Liver (tissue), 9 donors: ENCODE measurements around the gene MROH9. TPM values are rescaled to one million over a fixed set of nuclear protein-coding genes. Genes with fewer than 3 reads are reported as not detected.

Source experiments
- DNase-seq: peaks from one replicate; pipeline ENCODE4 v3.0.0-alpha.2; 2017; ENCODE audit warnings: low spot score
- H3K27ac ChIP-seq, 2 donors: one replicate each; pipeline ENCODE4 v1.7.0; 2013; ENCODE audit warnings: inconsistent platforms in 2 of 2, low read length in 2 of 2, control low read depth in 1 of 2, low read depth in 1 of 2, mild to moderate bottlenecking in 1 of 2
- H3K27me3 ChIP-seq, 4 donors: one replicate each; pipeline versions ENCODE4 v1.6.1 to v1.7.0; 2013; ENCODE audit warnings: low read length in 3 of 4, inconsistent platforms in 1 of 4, mild to moderate bottlenecking in 1 of 4, moderate library complexity in 1 of 4; ENCODE audit not compliant: control insufficient read depth in 4 of 4, insufficient read depth in 4 of 4
- H3K36me3 ChIP-seq, 4 donors: one replicate each; pipeline versions ENCODE4 v1.6.1 to v1.7.0; 2013; ENCODE audit warnings: low read length in 3 of 4, mild to moderate bottlenecking in 3 of 4, low read depth in 1 of 4, moderate library complexity in 1 of 4; ENCODE audit not compliant: control insufficient read depth in 4 of 4, insufficient read depth in 3 of 4
- H3K4me1 ChIP-seq, 4 donors: one replicate each; pipeline versions ENCODE4 v1.6.1 to v1.7.0; 2013; ENCODE audit warnings: low read length in 3 of 4, mild to moderate bottlenecking in 3 of 4, moderate library complexity in 1 of 4; ENCODE audit not compliant: control insufficient read depth in 4 of 4, insufficient read depth in 4 of 4
- H3K4me3 ChIP-seq, 3 donors: one replicate each; pipeline versions ENCODE4 v1.6.1 to v1.7.0; 2013; ENCODE audit warnings: low read length in 3 of 3, control low read depth in 1 of 3, low read depth in 1 of 3, mild to moderate bottlenecking in 1 of 3
- H3K9ac ChIP-seq, 2 donors: one replicate each; pipeline ENCODE4 v1.7.0; 2013; ENCODE audit warnings: low read length in 2 of 2, mild to moderate bottlenecking in 2 of 2, moderate library complexity in 2 of 2, control low read depth in 1 of 2, low read depth in 1 of 2
- H3K9me3 ChIP-seq, 4 donors: one replicate each; pipeline versions ENCODE4 v1.6.1 to v1.7.0; 2013; ENCODE audit warnings: low read length in 3 of 4; ENCODE audit not compliant: control insufficient read depth in 4 of 4
- EGR1 ChIP-seq, 2 donors: IDR thresholded peaks; 2 replicates each; pipeline ENCODE4 v1.6.1; 2016 to 2018; ENCODE audit warnings: antibody characterized with exemption in 2 of 2, low read depth in 2 of 2
- HNF4A ChIP-seq, 2 donors: conservative IDR thresholded peaks; 2 replicates each; pipeline ENCODE4 v1.6.1; 2016; ENCODE audit warnings: antibody characterized with exemption in 2 of 2, mild to moderate bottlenecking in 2 of 2
- JUND ChIP-seq, 2 donors: IDR thresholded peaks; 2 replicates each; pipeline ENCODE4 v1.6.1; 2016; ENCODE audit warnings: antibody characterized with exemption in 2 of 2
- NR2F2 ChIP-seq: IDR thresholded peaks from 2 replicates; pipeline ENCODE4 v1.6.1; 2016; ENCODE audit warnings: antibody characterized with exemption
- RAD21 ChIP-seq, 2 donors: IDR thresholded peaks; 2 replicates each; pipeline ENCODE4 v1.6.1; 2016; ENCODE audit warnings: antibody characterized with exemption in 2 of 2, mild to moderate bottlenecking in 2 of 2
- RXRA ChIP-seq, 2 donors: IDR thresholded peaks; 2 replicates each; pipeline ENCODE4 v1.6.1; 2017 to 2018; ENCODE audit warnings: antibody characterized with exemption in 2 of 2, mild to moderate bottlenecking in 1 of 2
- SP1 ChIP-seq: IDR thresholded peaks from 2 replicates; pipeline ENCODE4 v1.6.1; 2018; ENCODE audit warnings: antibody characterized with exemption, mild to moderate bottlenecking
- YY1 ChIP-seq: IDR thresholded peaks from 2 replicates; pipeline ENCODE4 v1.6.1; 2016; ENCODE audit warnings: antibody characterized with exemption, mild to moderate bottlenecking
- WGBS: extraction: QIAGEN DNeasy Blood & Tissue Kit; methylation state at CpG from one replicate; pipeline ENCODE4 v1.1.7; 2013; 5-methylcytosine and 5-hydroxymethylcytosine counted together
- polyA plus RNA-seq, 2 donors: library from polyadenylated mRNA; stranded (reverse) in 1 of 2; unstranded in 1 of 2; fragments of 200-250 nt in 1 of 2; fragments of >200 nt in 1 of 2; fragmentation: Nextera tagmentation in 1 of 2; extraction: Ambion mirVana in 1 of 2; gene quantifications; one replicate each; pipeline versions ENCODE4 v1.2.1 to v1.2.3, GENCODE V29; 2013 to 2015
- total RNA-seq, 2 donors: library from RNA; depleted of rRNA; stranded (reverse); fragments of >200 nt; gene quantifications; one replicate each; pipeline ENCODE4 v1.2.3, GENCODE V29; 2014
- TF ChIP-seq, protein P1 (sequence below): IDR thresholded peaks from 2 replicates; pipeline ENCODE4 v1.6.1; 2016; ENCODE audit warnings: antibody characterized with exemption
- TF ChIP-seq, protein P2 (sequence below): IDR thresholded peaks from 2 replicates; pipeline ENCODE4 v1.6.1; 2016; ENCODE audit warnings: antibody characterized with exemption, mild to moderate bottlenecking
- TF ChIP-seq, protein P3 (sequence below): fragments of 150-350 bp; IDR thresholded peaks from 2 replicates; pipeline ENCODE4 v1.5.1; 2017; ENCODE audit warnings: improper control_type of control experiment, low read depth, low read length; ENCODE audit not compliant: missing input control
- TF ChIP-seq, protein P4 (sequence below): IDR thresholded peaks from 2 replicates; pipeline ENCODE4 v1.6.1; 2016; ENCODE audit warnings: antibody characterized with exemption
- donor health status: healthy.
- donor health status: healthy.
- donor health status: healthy.
- donor health status: healthy.
- donor health status: healthy.

MROH9 gene
- total and polyA plus RNA-seq, 4 donors: not detected

GRCh38 chr1:170886460-170886859 is 48.9 kb upstream of the MROH9 start:
- Histone ChIP-seq H3K27me3 (no peaks in the 10 kb centered on the region), H3K9me3 (no peaks in the 10 kb centered on the region), H3K27ac (no peak overlapping the region), H3K4me1 (peaks cover 0 to 12% (median under 1%) of the 10 kb centered on the region in 4 donors), H3K36me3 (no peaks in the 10 kb centered on the region), H3K9ac (no peak overlapping the region), H3K4me3 (no peak overlapping the region)
- WGBS: 61% methylated on average over 3 of the region's 3 CpGs
- DNase-seq: no peak
- TF ChIP-seq, protein P1, sequence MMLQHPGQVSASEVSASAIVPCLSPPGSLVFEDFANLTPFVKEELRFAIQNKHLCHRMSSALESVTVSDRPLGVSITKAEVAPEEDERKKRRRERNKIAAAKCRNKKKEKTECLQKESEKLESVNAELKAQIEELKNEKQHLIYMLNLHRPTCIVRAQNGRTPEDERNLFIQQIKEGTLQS: no peak
- peak; percentile 32 to 48 for TF ChIP-seq HNF4A (conservative IDR thresholded peaks at IDR 0.05)
- TF ChIP-seq NR2F2: no peak
- no peak for TF ChIP-seq EGR1 (IDR thresholded peaks at IDR 0.05; ENCODE audit: low read depth in 2 of 2)
- no peak for TF ChIP-seq YY1

DNA sequence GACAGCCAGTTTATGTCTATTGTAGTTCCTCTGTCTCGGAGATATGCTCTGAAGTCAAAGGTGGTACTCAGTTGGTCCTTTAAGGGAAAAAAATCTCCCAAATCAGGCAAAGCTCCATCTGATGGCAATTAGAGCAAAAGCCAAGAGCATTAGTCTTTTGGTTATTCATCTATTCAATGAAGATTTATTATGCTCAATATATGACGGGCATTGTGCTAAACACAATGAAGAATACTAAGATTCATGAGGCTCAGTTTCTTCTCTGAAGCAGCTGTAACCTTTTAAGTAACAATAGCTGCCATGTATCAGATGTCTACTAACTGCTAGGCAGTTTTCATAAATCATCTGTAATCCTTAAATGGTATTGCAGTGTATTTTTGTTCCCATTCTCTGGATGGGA is 47.6 kb upstream of the MROH9 start:
- TF ChIP-seq RXRA (IDR thresholded peaks at IDR 0.05) (no peak), RAD21 (IDR thresholded peaks at IDR 0.05) (no peak), NR2F2 (no peak), EGR1 (IDR thresholded peaks at IDR 0.05; ENCODE audit: low read depth in 2 of 2) (no peak), YY1 (no peak)
- TF ChIP-seq, protein P2, sequence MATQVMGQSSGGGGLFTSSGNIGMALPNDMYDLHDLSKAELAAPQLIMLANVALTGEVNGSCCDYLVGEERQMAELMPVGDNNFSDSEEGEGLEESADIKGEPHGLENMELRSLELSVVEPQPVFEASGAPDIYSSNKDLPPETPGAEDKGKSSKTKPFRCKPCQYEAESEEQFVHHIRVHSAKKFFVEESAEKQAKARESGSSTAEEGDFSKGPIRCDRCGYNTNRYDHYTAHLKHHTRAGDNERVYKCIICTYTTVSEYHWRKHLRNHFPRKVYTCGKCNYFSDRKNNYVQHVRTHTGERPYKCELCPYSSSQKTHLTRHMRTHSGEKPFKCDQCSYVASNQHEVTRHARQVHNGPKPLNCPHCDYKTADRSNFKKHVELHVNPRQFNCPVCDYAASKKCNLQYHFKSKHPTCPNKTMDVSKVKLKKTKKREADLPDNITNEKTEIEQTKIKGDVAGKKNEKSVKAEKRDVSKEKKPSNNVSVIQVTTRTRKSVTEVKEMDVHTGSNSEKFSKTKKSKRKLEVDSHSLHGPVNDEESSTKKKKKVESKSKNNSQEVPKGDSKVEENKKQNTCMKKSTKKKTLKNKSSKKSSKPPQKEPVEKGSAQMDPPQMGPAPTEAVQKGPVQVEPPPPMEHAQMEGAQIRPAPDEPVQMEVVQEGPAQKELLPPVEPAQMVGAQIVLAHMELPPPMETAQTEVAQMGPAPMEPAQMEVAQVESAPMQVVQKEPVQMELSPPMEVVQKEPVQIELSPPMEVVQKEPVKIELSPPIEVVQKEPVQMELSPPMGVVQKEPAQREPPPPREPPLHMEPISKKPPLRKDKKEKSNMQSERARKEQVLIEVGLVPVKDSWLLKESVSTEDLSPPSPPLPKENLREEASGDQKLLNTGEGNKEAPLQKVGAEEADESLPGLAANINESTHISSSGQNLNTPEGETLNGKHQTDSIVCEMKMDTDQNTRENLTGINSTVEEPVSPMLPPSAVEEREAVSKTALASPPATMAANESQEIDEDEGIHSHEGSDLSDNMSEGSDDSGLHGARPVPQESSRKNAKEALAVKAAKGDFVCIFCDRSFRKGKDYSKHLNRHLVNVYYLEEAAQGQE: no peak
- TF ChIP-seq, protein P3, sequence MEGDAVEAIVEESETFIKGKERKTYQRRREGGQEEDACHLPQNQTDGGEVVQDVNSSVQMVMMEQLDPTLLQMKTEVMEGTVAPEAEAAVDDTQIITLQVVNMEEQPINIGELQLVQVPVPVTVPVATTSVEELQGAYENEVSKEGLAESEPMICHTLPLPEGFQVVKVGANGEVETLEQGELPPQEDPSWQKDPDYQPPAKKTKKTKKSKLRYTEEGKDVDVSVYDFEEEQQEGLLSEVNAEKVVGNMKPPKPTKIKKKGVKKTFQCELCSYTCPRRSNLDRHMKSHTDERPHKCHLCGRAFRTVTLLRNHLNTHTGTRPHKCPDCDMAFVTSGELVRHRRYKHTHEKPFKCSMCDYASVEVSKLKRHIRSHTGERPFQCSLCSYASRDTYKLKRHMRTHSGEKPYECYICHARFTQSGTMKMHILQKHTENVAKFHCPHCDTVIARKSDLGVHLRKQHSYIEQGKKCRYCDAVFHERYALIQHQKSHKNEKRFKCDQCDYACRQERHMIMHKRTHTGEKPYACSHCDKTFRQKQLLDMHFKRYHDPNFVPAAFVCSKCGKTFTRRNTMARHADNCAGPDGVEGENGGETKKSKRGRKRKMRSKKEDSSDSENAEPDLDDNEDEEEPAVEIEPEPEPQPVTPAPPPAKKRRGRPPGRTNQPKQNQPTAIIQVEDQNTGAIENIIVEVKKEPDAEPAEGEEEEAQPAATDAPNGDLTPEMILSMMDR: no peak
- TF ChIP-seq, protein P4, sequence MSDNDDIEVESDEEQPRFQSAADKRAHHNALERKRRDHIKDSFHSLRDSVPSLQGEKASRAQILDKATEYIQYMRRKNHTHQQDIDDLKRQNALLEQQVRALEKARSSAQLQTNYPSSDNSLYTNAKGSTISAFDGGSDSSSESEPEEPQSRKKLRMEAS: no peak

DNA sequence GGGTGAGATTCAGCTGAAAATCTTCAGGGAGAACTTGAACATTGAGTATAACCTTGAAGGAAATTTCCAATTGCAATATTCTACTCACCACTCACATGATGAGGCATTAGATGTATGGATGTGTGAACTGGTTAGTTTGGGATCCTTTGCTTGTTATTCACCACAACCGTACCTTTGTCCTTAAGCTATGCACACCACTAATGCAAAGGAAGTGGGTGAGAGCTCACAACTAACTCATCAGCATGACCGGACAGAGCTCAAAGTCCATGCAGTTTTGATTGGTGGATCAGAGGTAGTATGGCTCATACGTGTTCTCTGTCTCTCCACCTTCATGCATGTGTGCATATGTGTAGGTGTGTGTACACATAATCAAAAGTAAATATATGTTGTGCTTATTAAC is 43.5 kb upstream of the MROH9 start:
- Histone ChIP-seq H3K4me3 (no peak overlapping the region), H3K9me3 (no peaks in the 10 kb centered on the region), H3K9ac (no peak overlapping the region), H3K36me3 (no peaks in the 10 kb centered on the region), H3K27me3 (peaks cover 0 to 6% (median 0%) of the 10 kb centered on the region in 4 donors), H3K27ac (no peak overlapping the region), H3K4me1 (peaks cover 0 to 2% (median under 1%) of the 10 kb centered on the region in 4 donors)
- 67% methylated on average over 3 of the region's 3 CpGs for WGBS
- no peak for DNase-seq
- no peak for TF ChIP-seq EGR1 (IDR thresholded peaks at IDR 0.05; ENCODE audit: low read depth in 2 of 2)
- TF ChIP-seq JUND (IDR thresholded peaks at IDR 0.05): no peak
- no peak for TF ChIP-seq SP1
- no peak for TF ChIP-seq YY1
- no peak for TF ChIP-seq RAD21 (IDR thresholded peaks at IDR 0.05)

More for the DNA sequence above, 47.6 kb upstream of the MROH9 start:
- 95% methylated on average over 2 of the region's 2 CpGs for WGBS
- Histone ChIP-seq H3K36me3 (no peaks in the 10 kb centered on the region), H3K9me3 (no peaks in the 10 kb centered on the region), H3K27me3 (no peaks in the 10 kb centered on the region), H3K4me3 (no peak overlapping the region), H3K9ac (no peak overlapping the region), H3K27ac (no peak overlapping the region), H3K4me1 (peaks cover 0 to 12% (median under 1%) of the 10 kb centered on the region in 4 donors)
- no peak for DNase-seq
